Hepatocyte (in vitro differentiated cells): ENCODE measurements around the gene SH3TC1. TPM values are rescaled to one million over a fixed set of nuclear protein-coding genes. Genes with fewer than 3 reads are reported as not detected.
A peak's percentile ranks its signal among the peaks of the same experiment; 100 is the strongest.

ENCODE experiments used
- DNase-seq: peaks from one replicate; pipeline ENCODE4 v3.0.0-alpha.2; 2016; ENCODE audit warnings: low spot score
- H2AFZ ChIP-seq: fragments of 200-600 bp; sonication (generic); 2 replicates; pipeline ENCODE4 v1.6.0; 2016; ENCODE audit warnings: antibody characterized with exemption, mild to moderate bottlenecking
- H3K27ac ChIP-seq: fragments of 200-600 bp; sonication (generic); 2 replicates; pipeline ENCODE4 v1.5.1; 2016; ENCODE audit warnings: mild to moderate bottlenecking
- H3K27me3 ChIP-seq: fragments of 200-600 bp; sonication (generic); 2 replicates; pipeline ENCODE4 v1.6.1; 2016
- H3K36me3 ChIP-seq: fragments of 200-600 bp; sonication (generic); replicated peaks from 2 replicates; pipeline ENCODE4 v1.5.1; 2016; ENCODE audit warnings: low read depth; ENCODE audit not compliant: insufficient read depth
- H3K4me1 ChIP-seq: fragments of 200-600 bp; sonication (generic); 2 replicates; pipeline ENCODE4 v1.5.1; 2016; ENCODE audit warnings: mild to moderate bottlenecking, moderate library complexity; ENCODE audit not compliant: insufficient read depth
- H3K4me2 ChIP-seq: fragments of 200-600 bp; sonication (generic); 2 replicates; pipeline ENCODE4 v1.6.0; 2016
- H3K4me3 ChIP-seq: fragments of 200-600 bp; sonication (generic); 2 replicates; pipeline ENCODE4 v1.5.1; 2016; ENCODE audit warnings: mild to moderate bottlenecking
- H3K79me2 ChIP-seq: fragments of 200-600 bp; sonication (generic); 2 replicates; pipeline ENCODE4 v1.6.0; 2017; ENCODE audit warnings: mild to moderate bottlenecking
- H3K9me2 ChIP-seq: fragments of 200-600 bp; sonication (generic); replicated peaks from 2 replicates; pipeline ENCODE4 v1.6.0; 2017; ENCODE audit warnings: mild to moderate bottlenecking; ENCODE audit not compliant: insufficient read depth
- H3K9me3 ChIP-seq: fragments of 200-600 bp; sonication (generic); 2 replicates; pipeline ENCODE4 v1.5.1; 2016; ENCODE audit warnings: low read depth, mild to moderate bottlenecking
- H4K20me1 ChIP-seq: fragments of 200-600 bp; sonication (generic); 2 replicates; pipeline ENCODE4 v1.6.0; 2016; ENCODE audit warnings: mild to moderate bottlenecking; ENCODE audit not compliant: insufficient read depth, poor library complexity, severe bottlenecking
- EZH2 ChIP-seq: fragments of 200-600 bp; sonication (generic); IDR thresholded peaks from 2 replicates; pipeline ENCODE4 v1.6.1; 2016; ENCODE audit warnings: antibody characterized with exemption, mild to moderate bottlenecking, borderline replicate concordance
- EZH2phosphoT487 ChIP-seq: fragments of 200-600 bp; sonication (generic); IDR thresholded peaks from one replicate; pipeline ENCODE4 v1.6.1; 2018; ENCODE audit warnings: antibody characterized with exemption, mild to moderate bottlenecking, low read depth, moderate library complexity; ENCODE audit not compliant: unreplicated experiment, severe bottlenecking
- whole genome bisulfite sequencing: methylation state at CpG from one replicate; pipeline ENCODE4 v1.1.6; 2016; ENCODE audit warnings: low lambda C conversion rate; ENCODE audit errors: missing lambda C conversion rate; 5-methylcytosine and 5-hydroxymethylcytosine counted together
- polyA plus RNA-seq: library from polyadenylated mRNA; unstranded; fragments of >200 nt; fragmentation: Nextera tagmentation; extraction: Ambion mirVana; gene quantifications from 2 replicates; pipeline ENCODE4 v1.2.1, GENCODE V29; 2016
- total RNA-seq: library from RNA; depleted of rRNA; stranded (reverse); fragments of >200 nt; gene quantifications from 2 replicates; pipeline ENCODE4 v1.2.3, GENCODE V29; 2014
- TF ChIP-seq, protein P1 (sequence below): fragments of 200-600 bp; sonication (generic); IDR thresholded peaks from 2 replicates; pipeline ENCODE4 v1.5.1; 2016; ENCODE audit warnings: antibody characterized with exemption, mild to moderate bottlenecking; ENCODE audit not compliant: poor library complexity

SH3TC1 gene
- total and polyA plus RNA-seq, 2 experiments from 2014 or later, result 30.3 to 35.4 TPM

- WGBS, result 46% methylated on average over 14 of the region's 17 CpGs
- Histone ChIP-seq H3K36me3 (no peaks in the 10 kb centered on the region), H3K4me1 (peaks cover 36% of the 10 kb centered on the region), H3K27me3 (no peaks in the 10 kb centered on the region), H3K79me2 (no peaks in the 10 kb centered on the region), H3K4me2 (peak overlapping the region; percentile 57), H4K20me1 (no peaks in the 10 kb centered on the region), H3K4me3 (no peak overlapping the region), H3K27ac (peak overlapping the region; percentile 91), H3K9me3 (no peaks in the 10 kb centered on the region), H2AFZ (no peak overlapping the region), H3K9me2 (no peaks in the 10 kb centered on the region)
- DNase-seq, result peak; percentile 71
- TF ChIP-seq EZH2, result no peak
- TF ChIP-seq EZH2phosphoT487, result no peak
- TF ChIP-seq, protein P1, sequence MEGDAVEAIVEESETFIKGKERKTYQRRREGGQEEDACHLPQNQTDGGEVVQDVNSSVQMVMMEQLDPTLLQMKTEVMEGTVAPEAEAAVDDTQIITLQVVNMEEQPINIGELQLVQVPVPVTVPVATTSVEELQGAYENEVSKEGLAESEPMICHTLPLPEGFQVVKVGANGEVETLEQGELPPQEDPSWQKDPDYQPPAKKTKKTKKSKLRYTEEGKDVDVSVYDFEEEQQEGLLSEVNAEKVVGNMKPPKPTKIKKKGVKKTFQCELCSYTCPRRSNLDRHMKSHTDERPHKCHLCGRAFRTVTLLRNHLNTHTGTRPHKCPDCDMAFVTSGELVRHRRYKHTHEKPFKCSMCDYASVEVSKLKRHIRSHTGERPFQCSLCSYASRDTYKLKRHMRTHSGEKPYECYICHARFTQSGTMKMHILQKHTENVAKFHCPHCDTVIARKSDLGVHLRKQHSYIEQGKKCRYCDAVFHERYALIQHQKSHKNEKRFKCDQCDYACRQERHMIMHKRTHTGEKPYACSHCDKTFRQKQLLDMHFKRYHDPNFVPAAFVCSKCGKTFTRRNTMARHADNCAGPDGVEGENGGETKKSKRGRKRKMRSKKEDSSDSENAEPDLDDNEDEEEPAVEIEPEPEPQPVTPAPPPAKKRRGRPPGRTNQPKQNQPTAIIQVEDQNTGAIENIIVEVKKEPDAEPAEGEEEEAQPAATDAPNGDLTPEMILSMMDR, result no peak
These were observed 79.6 kb downstream of the SH3TC1 start for GRCh38 chr4:8278421-8279287.

DNA sequence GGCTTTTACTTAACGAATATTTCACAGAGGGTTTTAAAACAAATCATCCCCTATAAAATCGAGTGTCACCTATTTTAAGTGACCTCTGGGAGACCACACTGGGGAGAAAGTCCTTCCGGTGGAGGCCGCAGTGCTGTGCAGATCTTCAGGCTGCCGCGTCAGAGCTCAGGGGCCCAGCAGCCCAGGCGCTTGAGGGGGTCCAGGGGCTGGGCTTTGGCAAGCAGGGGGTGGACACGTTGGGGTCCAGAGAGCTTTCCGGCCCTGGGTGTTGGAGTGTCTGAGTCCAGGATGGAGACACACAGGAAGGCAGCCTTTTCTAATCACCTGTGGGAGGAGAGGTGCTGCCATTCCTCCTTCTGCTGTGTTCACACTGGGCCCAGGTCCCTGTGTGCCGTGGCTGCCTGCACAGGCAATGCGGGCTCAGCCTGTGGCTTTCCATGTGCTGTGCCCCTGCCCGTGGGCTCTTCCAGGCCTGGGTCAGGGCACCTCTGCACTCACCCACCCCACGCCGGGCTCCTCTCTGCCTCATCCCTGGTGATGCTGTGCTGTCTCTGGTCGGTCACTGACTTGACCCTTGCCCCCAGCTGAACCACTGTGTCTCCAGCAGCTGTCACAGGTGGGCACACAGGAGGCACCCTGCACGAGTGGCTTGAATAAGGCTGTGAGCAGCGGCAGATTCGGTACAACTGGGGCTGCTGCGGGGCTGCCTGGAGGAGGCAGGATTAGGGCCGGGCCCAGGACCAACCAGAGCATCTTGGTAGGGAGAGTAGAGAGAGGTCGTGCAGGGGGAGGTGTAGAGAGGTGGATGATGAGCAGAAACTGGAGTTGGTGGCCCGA is 80.4 kb downstream of the SH3TC1 start:
- 79% methylated on average over 22 of the region's 22 CpGs for WGBS
- peaks cover 29% of the 10 kb centered on the region for H3K4me1 ChIP-seq

DNA sequence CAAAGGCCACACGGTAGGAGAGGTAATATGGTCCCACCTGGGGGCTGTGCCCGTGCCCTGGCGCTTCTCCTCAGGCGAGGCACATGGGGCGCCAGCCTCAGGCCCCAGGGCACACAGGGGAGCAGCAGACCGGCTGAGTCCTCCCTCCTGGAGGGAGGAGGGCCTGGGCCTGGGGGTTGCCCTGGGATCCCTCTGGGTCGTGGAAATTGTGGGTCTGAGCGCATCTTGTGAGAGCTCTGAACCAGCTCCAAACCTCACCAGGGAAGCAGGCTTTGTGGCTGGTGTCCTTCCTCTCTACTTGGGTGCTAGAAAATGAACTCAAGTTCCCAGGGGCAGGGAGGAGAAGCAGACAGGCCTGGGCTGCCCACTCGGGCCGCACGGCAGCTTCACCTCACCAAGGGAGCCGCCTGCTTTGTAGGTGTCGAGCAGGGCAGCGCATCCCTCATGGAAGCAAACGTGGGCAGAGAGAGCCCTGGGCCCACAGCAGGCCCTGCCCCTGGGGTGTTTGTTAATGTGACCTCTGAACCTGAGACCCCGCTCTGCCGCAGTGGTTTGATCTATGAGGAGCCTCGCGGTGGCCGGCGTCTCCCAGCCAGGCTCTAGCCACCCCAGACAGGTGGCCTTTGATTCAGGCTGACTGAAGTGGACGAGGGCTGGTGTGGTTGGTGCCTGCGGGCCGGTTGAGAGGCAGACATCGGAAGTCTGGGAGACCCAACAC is 81.2 kb downstream of the SH3TC1 start:
- TF ChIP-seq EZH2 (no peak), EZH2phosphoT487 (no peak)
- TF ChIP-seq, protein P1, result no peak
- 86% methylated on average over 25 of the region's 25 CpGs for WGBS

More for the DNA sequence above, 80.4 kb downstream of the SH3TC1 start:
- Histone ChIP-seq H3K27ac (peak overlapping the region; percentile 91), H4K20me1 (no peaks in the 10 kb centered on the region), H3K4me2 (peak overlapping the region; percentile 57), H3K27me3 (no peaks in the 10 kb centered on the region), H2AFZ (no peak overlapping the region), H3K79me2 (no peaks in the 10 kb centered on the region), H3K36me3 (no peaks in the 10 kb centered on the region), H3K9me3 (no peaks in the 10 kb centered on the region), H3K4me3 (no peak overlapping the region), H3K9me2 (no peaks in the 10 kb centered on the region)
- DNase-seq, result no peak
- TF ChIP-seq EZH2 (no peak), EZH2phosphoT487 (no peak)
- TF ChIP-seq, protein P1, result no peak

More for the DNA sequence above, 81.2 kb downstream of the SH3TC1 start:
- no peak overlapping the region for H3K27ac ChIP-seq
- H3K79me2 ChIP-seq, result no peaks in the 10 kb centered on the region
- H3K4me3 ChIP-seq, result no peak overlapping the region
- H3K36me3 ChIP-seq, result no peaks in the 10 kb centered on the region
- DNase-seq, result no peak
- no peaks in the 10 kb centered on the region for H3K9me3 ChIP-seq
- no peaks in the 10 kb centered on the region for H4K20me1 ChIP-seq
- no peak overlapping the region for H3K4me2 ChIP-seq
- H3K4me1 ChIP-seq, result peaks cover 25% of the 10 kb centered on the region
- H3K9me2 ChIP-seq, result no peaks in the 10 kb centered on the region
- H3K27me3 ChIP-seq, result no peaks in the 10 kb centered on the region
- H2AFZ ChIP-seq, result no peak overlapping the region
